Neural progenitor cell (in vitro differentiated cells): ENCODE data around the gene PITPNM3.

Source experiments
- EZH2 ChIP-seq: fragments of 200-600 bp; sonication (generic); IDR thresholded peaks from 2 replicates; pipeline ENCODE4 v1.6.1; 2017; ENCODE audit warnings: antibody characterized with exemption, mild to moderate bottlenecking, moderate library complexity
- EZH2phosphoT487 ChIP-seq: fragments of 200-600 bp; sonication (generic); IDR thresholded peaks from 2 replicates; pipeline ENCODE4 v1.6.1; 2017; ENCODE audit warnings: antibody characterized with exemption
- TF ChIP-seq, protein P1 (sequence below): fragments of 200-600 bp; sonication (generic); IDR thresholded peaks from 2 replicates; pipeline ENCODE4 v1.5.1; 2017; ENCODE audit warnings: antibody characterized with exemption, mild to moderate bottlenecking

DNA sequence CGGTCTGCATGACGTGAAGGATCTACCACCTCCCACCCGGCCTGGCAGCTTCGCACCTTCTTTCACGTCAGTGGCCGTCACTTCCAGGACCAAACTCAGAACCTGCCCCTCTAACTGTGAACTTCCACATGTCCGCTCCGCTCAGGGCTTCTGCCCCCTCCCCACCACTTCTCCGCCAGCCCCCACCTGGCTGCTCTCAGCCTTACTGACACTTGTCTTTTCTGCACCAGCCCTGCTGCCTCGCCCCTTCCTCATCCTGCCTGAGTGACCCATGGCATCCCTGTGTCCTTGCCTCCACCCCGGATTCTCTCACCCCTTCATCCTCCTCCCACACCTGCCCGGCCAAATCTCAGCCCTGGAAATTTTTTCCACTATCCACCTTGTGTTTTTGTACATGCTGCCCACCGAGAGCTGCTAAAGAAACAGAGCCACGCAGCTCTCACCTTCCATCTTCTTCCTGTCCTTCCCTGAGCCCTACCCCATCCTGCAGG, 97.8 kb downstream of the PITPNM3 start:
- TF ChIP-seq EZH2: no peak
- TF ChIP-seq EZH2phosphoT487: no peak
- TF ChIP-seq, protein P1, sequence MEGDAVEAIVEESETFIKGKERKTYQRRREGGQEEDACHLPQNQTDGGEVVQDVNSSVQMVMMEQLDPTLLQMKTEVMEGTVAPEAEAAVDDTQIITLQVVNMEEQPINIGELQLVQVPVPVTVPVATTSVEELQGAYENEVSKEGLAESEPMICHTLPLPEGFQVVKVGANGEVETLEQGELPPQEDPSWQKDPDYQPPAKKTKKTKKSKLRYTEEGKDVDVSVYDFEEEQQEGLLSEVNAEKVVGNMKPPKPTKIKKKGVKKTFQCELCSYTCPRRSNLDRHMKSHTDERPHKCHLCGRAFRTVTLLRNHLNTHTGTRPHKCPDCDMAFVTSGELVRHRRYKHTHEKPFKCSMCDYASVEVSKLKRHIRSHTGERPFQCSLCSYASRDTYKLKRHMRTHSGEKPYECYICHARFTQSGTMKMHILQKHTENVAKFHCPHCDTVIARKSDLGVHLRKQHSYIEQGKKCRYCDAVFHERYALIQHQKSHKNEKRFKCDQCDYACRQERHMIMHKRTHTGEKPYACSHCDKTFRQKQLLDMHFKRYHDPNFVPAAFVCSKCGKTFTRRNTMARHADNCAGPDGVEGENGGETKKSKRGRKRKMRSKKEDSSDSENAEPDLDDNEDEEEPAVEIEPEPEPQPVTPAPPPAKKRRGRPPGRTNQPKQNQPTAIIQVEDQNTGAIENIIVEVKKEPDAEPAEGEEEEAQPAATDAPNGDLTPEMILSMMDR: no peak
